H1 (cell line): ENCODE results near the gene SLC25A26. TPM values are rescaled to one million over a fixed set of nuclear protein-coding genes. Genes with fewer than 3 reads are reported as not detected.

Experiments used
- polyA plus RNA-seq, 7 experiments: library from polyadenylated mRNA; depleted of rRNA in 3 of 7; stranded (reverse) in 5 of 7; unstranded in 2 of 7; fragments of >200 nt in 5 of 7; fragments of 200-250 nt in 2 of 7; gene quantifications; 1 replicate in 5 of 7; 2 replicates in 1 of 7; 4 replicates in 1 of 7; pipeline versions ENCODE4 v1.2.1 to v1.2.3, GENCODE V29; 2011 to 2013; ENCODE audit warnings: missing spikeins in 2 of 7, mixed read lengths in 2 of 7
- total RNA-seq: library from RNA; stranded (reverse); fragmentation: NEBNext Ultra II Directional; extraction: Animal tissue kit (Norgen Biotek cat#: 25700); gene quantifications from 2 replicates; pipeline ENCODE4 v1.2.1, GENCODE V29; 2021
- TF ChIP-seq, protein P1 (sequence below), 3 experiments: IDR thresholded peaks; 1 replicate in 2 of 3; 2 replicates in 1 of 3; pipeline versions ENCODE4 v1.5.1 to v1.6.1; 2011; ENCODE audit warnings: low read length in 3 of 3, mild to moderate bottlenecking in 3 of 3, inconsistent platforms in 2 of 3, low read depth in 1 of 3, moderate library complexity in 1 of 3; ENCODE audit not compliant: insufficient read depth in 1 of 3; ENCODE audit errors: control extremely low read depth in 1 of 3

Gene SLC25A26
- total and polyA plus RNA-seq, 2 of the 8 experiments (the other 6 are each of a cell fraction or from before 2014, with no cell fraction given): 30.0 to 37.0 TPM

DNA sequence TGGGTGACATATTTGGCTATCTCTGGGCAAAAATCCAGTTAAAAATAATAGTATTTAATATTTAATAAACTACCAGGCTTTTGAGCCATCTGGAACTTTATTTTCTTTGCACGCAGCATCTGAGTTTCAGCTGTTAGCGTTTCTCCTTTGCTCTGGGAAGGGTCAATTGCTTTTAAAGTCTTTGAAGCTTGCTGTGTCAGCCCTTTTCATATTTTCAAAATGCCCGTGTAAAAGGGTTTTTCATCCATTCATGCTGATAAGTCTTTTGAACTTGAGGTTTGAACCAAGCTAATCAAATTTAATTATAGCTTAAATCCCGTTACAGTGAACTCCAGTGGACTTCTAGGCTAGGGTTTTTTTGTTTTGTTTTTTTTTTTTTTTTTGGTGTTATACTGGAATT lies 79.1 kb downstream of the SLC25A26 start (continued):
- TF ChIP-seq, protein P1, sequence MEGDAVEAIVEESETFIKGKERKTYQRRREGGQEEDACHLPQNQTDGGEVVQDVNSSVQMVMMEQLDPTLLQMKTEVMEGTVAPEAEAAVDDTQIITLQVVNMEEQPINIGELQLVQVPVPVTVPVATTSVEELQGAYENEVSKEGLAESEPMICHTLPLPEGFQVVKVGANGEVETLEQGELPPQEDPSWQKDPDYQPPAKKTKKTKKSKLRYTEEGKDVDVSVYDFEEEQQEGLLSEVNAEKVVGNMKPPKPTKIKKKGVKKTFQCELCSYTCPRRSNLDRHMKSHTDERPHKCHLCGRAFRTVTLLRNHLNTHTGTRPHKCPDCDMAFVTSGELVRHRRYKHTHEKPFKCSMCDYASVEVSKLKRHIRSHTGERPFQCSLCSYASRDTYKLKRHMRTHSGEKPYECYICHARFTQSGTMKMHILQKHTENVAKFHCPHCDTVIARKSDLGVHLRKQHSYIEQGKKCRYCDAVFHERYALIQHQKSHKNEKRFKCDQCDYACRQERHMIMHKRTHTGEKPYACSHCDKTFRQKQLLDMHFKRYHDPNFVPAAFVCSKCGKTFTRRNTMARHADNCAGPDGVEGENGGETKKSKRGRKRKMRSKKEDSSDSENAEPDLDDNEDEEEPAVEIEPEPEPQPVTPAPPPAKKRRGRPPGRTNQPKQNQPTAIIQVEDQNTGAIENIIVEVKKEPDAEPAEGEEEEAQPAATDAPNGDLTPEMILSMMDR (IDR thresholded peaks at IDR 0.05; ENCODE audit: control extremely low read depth in 1 of 3, insufficient read depth in 1 of 3, low read depth in 1 of 3, low read length in 3 of 3): no peak
